Stimulated activated memory B cell treated with anti-CD40 and anti-IgM and Interleukin-4, amounts not matched to agents 10 μg/mL and 1 μg/mL and 100 μg/mL, for 72 hours (primary cell): ENCODE data around the gene AXDND1.
"Not testable (repeated sequence)": the region's sequence is repeated elsewhere in the genome, so short reads cannot be mapped to it uniquely, and the experiment has no call there.

Source experiments
- ATAC-seq: fragments of 150-1000 bp; cut with Tn5 transposase; 2 replicates; pipeline ENCODE4 v1.10.0; 2021
- H3K27ac Mint-ChIP-seq: one replicate; pipeline ENCODE4 v1.8.0; 2022; ENCODE audit warnings: mild to moderate bottlenecking, mixed read lengths
- H3K27me3 Mint-ChIP-seq: one replicate; pipeline ENCODE4 v1.8.0; 2022; ENCODE audit warnings: mixed read lengths
- H3K36me3 Mint-ChIP-seq: one replicate; pipeline ENCODE4 v1.8.0; 2022; ENCODE audit warnings: mixed read lengths
- H3K4me1 Mint-ChIP-seq: one replicate; pipeline ENCODE4 v1.8.0; 2022; ENCODE audit warnings: mixed read lengths
- H3K4me3 Mint-ChIP-seq: one replicate; pipeline ENCODE4 v1.8.0; 2022; ENCODE audit warnings: mild to moderate bottlenecking, moderate library complexity, mixed read lengths
- H3K9me3 Mint-ChIP-seq: one replicate; pipeline ENCODE4 v1.8.0; 2022; ENCODE audit warnings: mixed read lengths

AXDND1 gene

DNA sequence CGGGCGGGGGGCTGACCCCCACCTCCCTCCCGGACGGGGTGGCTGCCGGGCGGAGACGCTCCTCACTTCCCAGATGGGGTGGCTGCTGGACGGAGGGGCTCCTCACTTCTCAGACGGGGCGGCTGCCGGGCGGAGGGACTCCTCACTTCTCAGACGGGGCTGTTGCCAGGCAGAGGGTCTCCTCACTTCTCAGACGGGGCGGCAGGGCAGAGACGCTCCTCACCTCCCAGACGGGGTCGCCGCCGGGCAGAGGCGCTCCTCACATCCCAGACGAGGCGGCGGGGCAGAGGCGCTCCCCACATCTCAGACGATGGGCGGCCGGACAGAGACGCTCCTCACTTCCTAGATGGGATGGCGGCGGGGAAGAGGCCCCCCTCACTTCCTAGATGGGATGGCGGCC lies 52.9 kb downstream of the AXDND1 start:
- not testable (repeated sequence) for H3K4me3 Mint-ChIP-seq, H3K27ac Mint-ChIP-seq, H3K36me3 Mint-ChIP-seq, H3K27me3 Mint-ChIP-seq, H3K4me1 Mint-ChIP-seq, ATAC-seq
- peaks cover 11% of the 10 kb centered on the region for H3K9me3 Mint-ChIP-seq

DNA sequence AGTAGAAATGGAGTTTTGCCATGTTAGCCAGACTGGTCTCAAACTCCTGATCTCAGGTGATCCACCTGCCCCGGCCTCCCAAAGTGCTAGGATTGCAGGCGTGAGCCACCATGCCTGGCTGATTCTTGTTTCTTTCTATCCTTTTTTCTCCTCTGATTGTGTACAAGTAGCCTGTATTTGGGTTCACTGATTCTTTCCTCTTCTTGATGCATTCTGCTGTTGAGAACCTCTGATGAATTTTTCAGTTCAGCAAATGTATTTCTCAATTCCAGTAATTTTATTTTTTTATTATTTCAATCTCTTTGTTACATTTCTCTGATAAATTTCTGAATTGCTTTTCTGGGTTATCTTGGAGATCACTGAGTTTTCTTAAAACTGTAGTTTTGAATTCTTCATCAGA lies 58.8 kb downstream of the AXDND1 start:
- no peak overlapping the region for H3K4me3 Mint-ChIP-seq
- peaks cover 21% of the 10 kb centered on the region for H3K9me3 Mint-ChIP-seq
- no peaks in the 10 kb centered on the region for H3K27me3 Mint-ChIP-seq
- H3K4me1 Mint-ChIP-seq: no peaks in the 10 kb centered on the region
- ATAC-seq: no peak
- H3K27ac Mint-ChIP-seq: no peak overlapping the region
- peaks cover 7% of the 10 kb centered on the region for H3K36me3 Mint-ChIP-seq

DNA sequence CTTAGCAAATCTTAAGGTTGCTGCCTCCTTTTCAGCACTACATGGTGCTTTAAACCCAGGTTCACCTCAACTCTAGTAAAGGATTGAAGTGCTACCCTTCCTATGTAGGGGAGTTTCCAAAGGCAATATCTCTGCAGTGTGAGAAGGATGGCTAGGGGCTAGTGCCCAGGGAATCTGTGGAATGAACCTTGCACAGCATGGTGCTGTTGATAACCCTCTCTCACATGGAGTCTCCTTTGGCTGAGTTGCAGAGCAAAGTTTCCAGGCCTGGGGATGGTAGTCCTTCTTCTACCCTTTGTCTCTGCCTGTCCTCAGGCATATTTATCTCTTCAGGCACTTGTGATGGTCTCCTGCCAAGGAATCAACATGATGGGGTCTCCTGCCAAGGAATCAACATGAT lies 59.4 kb downstream of the AXDND1 start:
- Mint-ChIP-seq H3K27ac (no peak overlapping the region), H3K4me3 (no peak overlapping the region), H3K36me3 (peaks cover 7% of the 10 kb centered on the region), H3K4me1 (no peaks in the 10 kb centered on the region), H3K9me3 (peaks cover 21% of the 10 kb centered on the region), H3K27me3 (no peaks in the 10 kb centered on the region)
- no peak for ATAC-seq

DNA sequence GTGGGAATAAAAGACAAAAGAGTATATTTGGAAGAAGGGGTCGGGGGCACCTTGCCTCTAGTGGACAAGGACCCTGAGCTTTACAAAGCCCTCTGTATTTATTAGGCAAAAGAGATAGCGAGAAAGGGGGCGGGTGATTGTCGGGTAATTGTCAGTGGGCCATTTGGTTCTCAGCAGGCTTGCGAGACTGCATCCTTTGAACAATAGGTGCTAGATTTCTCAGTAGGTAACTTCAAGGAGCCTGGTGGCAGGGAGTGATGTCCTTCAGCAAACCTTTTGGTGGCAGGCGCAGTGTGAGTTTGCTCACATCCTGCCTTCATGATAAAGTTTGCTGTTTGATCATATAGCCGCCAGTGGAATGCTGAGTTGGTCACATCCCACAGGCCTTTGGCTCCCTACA lies 71.4 kb downstream of the AXDND1 start:
- H3K36me3 Mint-ChIP-seq: peaks cover 14% of the 10 kb centered on the region
- peaks cover 7% of the 10 kb centered on the region for H3K9me3 Mint-ChIP-seq
- no peaks in the 10 kb centered on the region for H3K4me1 Mint-ChIP-seq
- ATAC-seq: no peak
- H3K4me3 Mint-ChIP-seq: no peak overlapping the region
- peaks cover 59% of the 10 kb centered on the region for H3K27me3 Mint-ChIP-seq
- no peak overlapping the region for H3K27ac Mint-ChIP-seq

DNA sequence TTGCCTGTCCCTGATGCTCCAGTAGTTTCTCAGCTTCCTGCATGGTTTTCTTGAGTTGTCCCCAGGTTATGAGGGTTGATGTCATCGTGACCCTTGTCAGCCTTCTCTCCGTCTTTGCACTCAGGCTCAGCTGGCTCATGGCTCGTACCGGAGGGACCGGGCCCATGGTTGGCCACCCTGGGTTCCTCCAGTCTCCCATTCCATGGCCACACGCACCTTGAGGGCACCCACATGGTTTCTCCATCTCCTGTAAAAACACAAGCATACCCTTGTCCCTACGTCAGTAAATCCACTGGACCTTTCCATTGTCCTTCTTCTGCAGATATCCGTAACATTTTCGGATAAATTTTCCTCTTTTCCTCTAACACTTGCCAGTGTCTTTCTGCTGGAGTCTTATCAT lies 73.9 kb downstream of the AXDND1 start:
- H3K9me3 Mint-ChIP-seq, ATAC-seq, H3K4me1 Mint-ChIP-seq, H3K36me3 Mint-ChIP-seq, H3K4me3 Mint-ChIP-seq, H3K27ac Mint-ChIP-seq: not testable (repeated sequence)
- H3K27me3 Mint-ChIP-seq: peaks cover 37% of the 10 kb centered on the region

DNA sequence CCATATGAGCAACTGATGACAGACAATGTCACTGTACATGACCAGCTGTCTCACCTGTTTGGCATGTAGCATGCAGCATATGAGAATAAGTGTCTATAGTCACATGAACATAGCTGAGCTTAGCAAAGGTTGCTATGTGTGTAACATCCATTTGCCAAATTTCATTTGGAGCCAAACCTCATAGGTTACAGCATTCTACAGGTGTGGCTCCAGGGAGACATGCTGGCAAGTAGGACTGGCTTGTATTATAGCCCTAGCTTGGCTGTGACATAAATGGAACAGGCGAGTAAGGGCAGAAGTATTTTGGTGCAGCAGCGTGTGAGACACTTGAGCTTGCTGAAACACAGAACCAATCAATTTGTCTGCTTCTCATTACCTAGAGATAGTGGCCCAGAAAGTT lies 74.5 kb downstream of the AXDND1 start:
- H3K9me3 Mint-ChIP-seq, H3K27ac Mint-ChIP-seq, H3K4me1 Mint-ChIP-seq, ATAC-seq, H3K4me3 Mint-ChIP-seq, H3K36me3 Mint-ChIP-seq: not testable (repeated sequence)
- peaks cover 31% of the 10 kb centered on the region for H3K27me3 Mint-ChIP-seq

DNA sequence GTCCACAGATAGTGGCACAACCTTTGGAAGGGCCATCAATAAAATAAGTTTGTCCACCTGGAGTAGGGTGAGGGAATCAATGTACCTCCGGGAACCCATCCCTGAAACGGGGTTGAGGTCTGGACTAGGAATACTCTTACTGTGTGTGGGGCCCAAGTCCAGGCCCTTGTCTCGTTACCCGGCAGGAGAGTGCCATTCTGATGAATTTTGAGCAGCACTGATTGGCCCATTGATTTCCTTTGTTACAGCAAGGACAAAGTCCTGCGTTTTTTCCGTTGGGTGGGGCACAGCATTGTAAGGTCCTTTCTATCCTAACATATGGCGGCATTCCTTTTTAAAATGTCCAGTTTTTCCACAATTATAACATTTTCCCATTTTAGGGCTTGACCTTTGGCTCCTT lies 75.2 kb downstream of the AXDND1 start:
- Mint-ChIP-seq H3K9me3 (peaks cover 7% of the 10 kb centered on the region), H3K27ac (no peak overlapping the region), H3K4me3 (no peak overlapping the region), H3K4me1 (no peaks in the 10 kb centered on the region), H3K27me3 (peaks cover 24% of the 10 kb centered on the region), H3K36me3 (peaks cover 5% of the 10 kb centered on the region)
- no peak for ATAC-seq

DNA sequence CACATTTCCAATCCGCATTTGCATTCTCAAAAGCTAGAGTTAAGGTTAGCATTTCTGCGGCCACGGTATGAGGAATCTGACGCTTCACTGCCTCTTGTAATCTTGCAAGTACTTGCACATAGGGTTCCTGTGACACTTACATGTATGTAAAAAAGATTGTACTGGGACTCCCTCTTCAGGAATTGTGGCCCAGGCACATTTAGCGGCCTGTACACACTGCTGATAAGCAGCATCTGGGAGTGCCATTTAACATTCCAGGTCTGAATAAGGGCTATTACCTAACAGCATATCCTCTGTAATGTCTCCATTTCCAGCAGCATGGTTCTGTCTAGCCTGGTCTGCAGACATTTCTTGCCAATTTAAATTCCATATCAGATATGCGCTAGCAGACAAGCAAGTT lies 75.7 kb downstream of the AXDND1 start:
- no peak for ATAC-seq
- H3K9me3 Mint-ChIP-seq: peaks cover 3% of the 10 kb centered on the region
- no peak overlapping the region for H3K4me3 Mint-ChIP-seq
- H3K4me1 Mint-ChIP-seq: no peaks in the 10 kb centered on the region
- peaks cover 19% of the 10 kb centered on the region for H3K27me3 Mint-ChIP-seq
- peaks cover 5% of the 10 kb centered on the region for H3K36me3 Mint-ChIP-seq
- no peak overlapping the region for H3K27ac Mint-ChIP-seq

DNA sequence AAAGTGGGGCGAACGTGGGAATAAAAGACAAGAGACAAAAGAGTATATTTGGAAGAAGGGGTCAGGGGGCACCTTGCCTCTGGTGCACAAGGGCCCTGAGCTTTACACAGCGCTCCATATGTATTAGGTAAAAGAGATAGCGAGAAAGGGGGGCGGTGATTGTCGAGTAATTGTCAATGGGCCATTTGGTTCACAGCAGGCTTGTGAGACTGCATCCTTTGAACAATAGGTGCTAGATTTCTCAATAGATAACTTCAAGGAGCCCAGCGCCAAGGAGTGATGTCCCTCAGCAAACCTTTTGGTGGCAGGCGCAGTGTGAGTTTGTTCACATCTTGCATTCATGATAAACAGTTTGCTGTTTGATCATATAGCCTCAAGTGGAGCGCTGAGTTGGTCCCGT lies 77.1 kb downstream of the AXDND1 start:
- not testable (repeated sequence) for ATAC-seq, H3K27ac Mint-ChIP-seq, H3K9me3 Mint-ChIP-seq, H3K36me3 Mint-ChIP-seq, H3K4me1 Mint-ChIP-seq, H3K4me3 Mint-ChIP-seq, H3K27me3 Mint-ChIP-seq

DNA sequence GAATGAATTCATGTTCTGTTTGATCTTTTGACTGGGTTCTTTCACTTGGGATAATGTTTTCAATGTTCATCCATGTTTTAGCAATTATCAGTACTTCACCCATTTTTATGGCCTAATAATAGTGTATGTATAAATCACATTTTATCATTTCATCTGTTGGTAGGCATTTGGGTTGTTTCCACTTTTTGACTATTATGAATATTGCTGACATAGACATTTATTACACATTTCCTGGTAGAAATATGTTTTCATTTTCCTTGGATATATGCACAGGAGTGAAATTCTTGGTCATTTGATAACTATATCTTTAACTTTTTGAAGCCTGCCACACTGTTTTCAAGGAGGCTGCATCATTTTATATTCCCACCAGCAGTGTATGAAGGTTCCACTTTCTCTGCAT lies 79.8 kb downstream of the AXDND1 start:
- no peaks in the 10 kb centered on the region for H3K4me1 Mint-ChIP-seq
- H3K9me3 Mint-ChIP-seq: no peaks in the 10 kb centered on the region
- H3K4me3 Mint-ChIP-seq: no peak overlapping the region
- H3K27me3 Mint-ChIP-seq: peaks cover 12% of the 10 kb centered on the region
- no peak for ATAC-seq
- H3K27ac Mint-ChIP-seq: no peak overlapping the region
- no peaks in the 10 kb centered on the region for H3K36me3 Mint-ChIP-seq

DNA sequence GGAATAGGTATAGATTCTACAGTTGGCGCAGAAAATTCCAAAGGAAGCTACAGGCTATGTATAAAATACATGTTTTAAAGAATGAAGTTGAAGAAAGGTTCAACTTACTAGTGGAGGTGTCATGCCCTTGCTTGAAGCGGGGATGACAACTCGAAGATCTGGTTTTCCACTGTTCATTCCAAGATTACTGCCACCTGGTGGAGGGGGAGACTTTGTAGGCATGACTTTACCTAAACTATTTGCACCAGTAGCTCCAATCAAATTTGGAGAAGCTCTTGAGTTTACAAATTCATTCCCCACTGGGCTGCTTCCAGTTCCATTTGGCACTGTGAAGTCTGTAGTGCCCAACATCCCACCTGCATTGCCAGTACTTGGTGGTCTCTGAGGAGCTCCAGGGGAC lies 81.7 kb downstream of the AXDND1 start:
- peaks cover 7% of the 10 kb centered on the region for H3K36me3 Mint-ChIP-seq
- H3K27me3 Mint-ChIP-seq: peaks cover 29% of the 10 kb centered on the region
- no peaks in the 10 kb centered on the region for H3K9me3 Mint-ChIP-seq
- H3K27ac Mint-ChIP-seq: no peak overlapping the region
- no peak for ATAC-seq
- H3K4me3 Mint-ChIP-seq: no peak overlapping the region
- no peaks in the 10 kb centered on the region for H3K4me1 Mint-ChIP-seq

DNA sequence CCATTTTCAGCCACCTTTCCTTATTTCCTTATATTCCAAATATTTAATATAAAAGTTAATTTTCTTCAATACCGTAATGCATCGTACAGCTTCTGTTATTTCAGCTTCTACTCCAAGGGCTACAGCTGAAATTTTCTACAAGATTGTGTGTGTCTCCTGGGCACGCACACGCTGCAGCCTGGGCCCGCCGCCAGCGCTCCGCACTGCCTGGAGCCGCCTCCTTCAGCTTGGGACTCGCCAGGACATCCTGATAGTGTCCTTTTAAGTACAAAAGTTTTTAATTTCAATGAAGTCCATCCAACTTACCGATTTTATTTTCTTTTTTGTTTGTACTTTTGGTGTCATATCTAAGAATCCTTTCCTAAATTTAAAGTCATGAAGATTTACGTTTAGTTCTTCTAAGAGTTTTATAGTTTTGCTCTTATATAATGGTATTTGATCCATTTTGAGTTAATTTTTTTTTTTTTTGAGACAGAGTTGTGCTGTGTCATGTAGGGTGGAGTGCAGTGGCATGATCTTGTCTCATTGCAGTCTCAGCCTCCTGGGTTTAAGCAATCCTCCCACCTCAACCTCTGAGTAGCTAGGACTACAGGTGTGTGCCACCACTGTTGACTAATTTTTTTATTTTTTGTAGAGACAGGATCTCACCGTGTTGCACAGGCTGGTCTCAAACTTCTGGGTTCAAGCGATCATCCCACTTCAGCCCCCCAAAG lies 82.8 kb downstream of the AXDND1 start:
- no peaks in the 10 kb centered on the region for H3K4me1 Mint-ChIP-seq
- no peak for ATAC-seq

DNA sequence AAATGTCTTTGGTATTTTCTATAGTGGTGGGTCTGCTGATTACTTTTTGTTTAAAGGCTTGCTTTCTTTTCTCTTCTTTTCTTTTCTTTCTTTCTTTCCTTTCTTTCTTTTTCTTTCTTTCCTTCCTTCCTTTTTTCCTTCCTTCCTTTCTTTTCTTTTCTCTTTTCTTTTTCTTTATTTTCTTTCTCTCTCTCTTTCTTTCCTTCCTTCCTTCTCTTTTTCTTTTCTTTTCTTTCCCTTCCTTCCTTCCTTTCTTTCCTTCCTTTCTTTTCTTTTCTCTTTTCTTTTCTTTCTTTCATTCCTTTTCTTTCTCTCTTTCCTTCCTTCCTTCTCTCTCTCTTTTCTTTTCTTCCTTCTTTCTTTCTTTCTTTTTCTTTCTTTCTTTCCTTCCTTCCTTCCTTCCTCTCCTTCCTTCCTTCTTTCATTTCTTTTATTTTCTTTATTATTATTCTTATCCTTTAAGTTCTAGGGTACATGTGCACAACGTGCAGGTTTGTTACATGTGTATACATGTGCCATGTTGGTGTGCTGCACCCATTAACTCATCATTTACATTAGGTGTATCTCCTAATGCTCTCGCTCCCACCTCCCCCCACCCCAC lies 93.9 kb downstream of the AXDND1 start:
- H3K27ac Mint-ChIP-seq, H3K4me3 Mint-ChIP-seq, H3K36me3 Mint-ChIP-seq, ATAC-seq, H3K4me1 Mint-ChIP-seq, H3K27me3 Mint-ChIP-seq, H3K9me3 Mint-ChIP-seq: not testable (repeated sequence)

More for the DNA sequence above, 82.8 kb downstream of the AXDND1 start:
- no peak overlapping the region for H3K27ac Mint-ChIP-seq
- H3K9me3 Mint-ChIP-seq: no peaks in the 10 kb centered on the region
- peaks cover 7% of the 10 kb centered on the region for H3K36me3 Mint-ChIP-seq
- H3K27me3 Mint-ChIP-seq: peaks cover 31% of the 10 kb centered on the region
- no peak overlapping the region for H3K4me3 Mint-ChIP-seq

DNA sequence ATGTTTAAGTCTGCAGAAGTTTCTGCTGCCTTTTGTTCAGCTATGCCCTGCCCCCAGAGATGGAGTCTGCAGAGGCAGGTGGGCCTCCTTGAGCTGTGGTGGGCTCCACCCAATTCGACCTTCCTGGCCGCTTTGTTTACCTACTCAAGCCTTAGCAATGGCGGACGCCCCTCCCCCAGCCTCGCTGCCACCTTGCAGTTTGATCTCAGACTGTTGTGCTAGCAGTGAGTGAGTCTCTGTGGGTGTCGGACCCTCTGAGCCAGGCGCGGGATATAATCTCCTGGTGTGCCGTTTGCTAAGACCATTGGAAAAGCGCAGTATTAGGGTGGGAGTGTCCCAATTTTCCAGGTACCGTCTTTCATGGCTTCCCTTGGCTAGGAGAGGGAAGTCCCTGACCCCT lies 99.9 kb downstream of the AXDND1 start:
- H3K27ac Mint-ChIP-seq, H3K4me3 Mint-ChIP-seq, H3K4me1 Mint-ChIP-seq, ATAC-seq, H3K27me3 Mint-ChIP-seq: not testable (repeated sequence)
- H3K36me3 Mint-ChIP-seq: peaks cover 10% of the 10 kb centered on the region
- peaks cover 14% of the 10 kb centered on the region for H3K9me3 Mint-ChIP-seq

DNA sequence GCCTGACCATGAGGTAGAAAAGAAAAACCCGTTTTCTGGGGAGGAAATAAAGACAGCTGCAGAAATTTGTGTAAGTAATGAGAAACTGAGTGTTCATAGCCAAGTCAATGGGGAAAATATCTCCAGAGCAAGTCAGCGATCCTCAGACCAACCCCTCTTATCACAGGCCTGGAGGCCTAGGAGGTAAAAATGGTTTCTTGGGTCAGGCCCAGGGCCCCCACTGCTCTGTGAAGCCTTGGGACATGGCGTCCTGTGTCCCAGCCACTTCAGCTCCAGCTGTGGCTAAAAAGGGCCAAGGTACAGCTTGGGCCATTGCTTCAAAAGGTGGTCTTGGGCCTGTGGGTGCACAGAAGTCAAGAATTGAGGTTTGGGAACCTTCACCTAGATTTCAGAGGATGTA lies 108.9 kb downstream of the AXDND1 start:
- Mint-ChIP-seq H3K27me3 (peaks cover 27% of the 10 kb centered on the region), H3K9me3 (peaks cover 28% of the 10 kb centered on the region), H3K36me3 (peaks cover 7% of the 10 kb centered on the region), H3K4me3 (no peak overlapping the region), H3K27ac (no peak overlapping the region), H3K4me1 (no peaks in the 10 kb centered on the region)
- no peak for ATAC-seq

DNA sequence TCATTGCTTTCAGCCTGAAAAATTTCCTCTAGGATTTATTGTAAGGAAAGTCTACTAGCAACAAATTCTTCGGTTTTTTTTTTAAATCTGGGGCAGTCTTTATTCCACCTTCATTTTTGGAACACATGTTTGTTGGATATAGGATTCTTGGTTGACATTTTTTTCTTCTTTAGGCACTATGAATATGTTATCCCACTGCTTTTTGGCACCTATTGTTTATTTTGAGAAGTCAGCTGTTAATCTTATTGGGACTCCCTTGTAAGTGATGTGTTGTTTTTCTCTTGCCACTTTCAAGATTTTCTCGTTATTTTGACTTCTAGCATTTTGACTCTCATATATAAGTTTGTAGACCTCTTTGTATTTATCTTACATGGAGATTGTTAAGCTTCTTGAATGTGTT lies 110.7 kb downstream of the AXDND1 start:
- ATAC-seq: no peak

More for the DNA sequence above, 110.7 kb downstream of the AXDND1 start:
- Mint-ChIP-seq H3K27me3 (peaks cover 27% of the 10 kb centered on the region), H3K27ac (no peak overlapping the region), H3K4me3 (no peak overlapping the region), H3K9me3 (peaks cover 32% of the 10 kb centered on the region), H3K36me3 (peaks cover 7% of the 10 kb centered on the region), H3K4me1 (no peaks in the 10 kb centered on the region)
